Measurements from ENCODE around the gene LRP1B.
"Not testable (repeated sequence)": the region's sequence is repeated elsewhere in the genome, so short reads cannot be mapped to it uniquely, and the experiment has no call there.

Gene LRP1B

GRCh38 chr2:140417504-140417903 lies 1713.3 kb downstream of the LRP1B start:
- no peak overlapping the region for H3K4me2 ChIP-seq (ENCODE audit: low read length)

GRCh38 chr2:140416577-140416976 lies 1714.2 kb downstream of the LRP1B start:
- no peak overlapping the region for H3K9ac ChIP-seq (ENCODE audit: low read length)
- TF ChIP-seq EZH2 (IDR thresholded peaks at IDR 0.05; ENCODE audit: borderline replicate concordance, low read length) (no peak), CTCF (IDR thresholded peaks at IDR 0.05; ENCODE audit: low read length) (no peak)
- no peaks in the 10 kb centered on the region for H3K36me3 ChIP-seq (ENCODE audit: insufficient read depth, low read length)
- H3K9me2 ChIP-seq (ENCODE audit: low read depth, low read length) = no peaks in the 10 kb centered on the region
- no peaks in the 10 kb centered on the region for H3K4me1 ChIP-seq (ENCODE audit: insufficient read depth, low read length, severe bottlenecking)
- no peaks in the 10 kb centered on the region for H3K27me3 ChIP-seq (ENCODE audit: insufficient read depth, low read length)
- no peaks in the 10 kb centered on the region for H3F3A ChIP-seq (ENCODE audit: insufficient read depth, low read length)
- no peak overlapping the region for H3K4me2 ChIP-seq (ENCODE audit: low read length)
- H4K20me1 ChIP-seq (ENCODE audit: insufficient read depth, low read length) = no peaks in the 10 kb centered on the region
- H3K27ac ChIP-seq (ENCODE audit: low read depth, low read length, poor library complexity, severe bottlenecking) = no peak overlapping the region
- no peak overlapping the region for H2AFZ ChIP-seq (ENCODE audit: low read length)
- no peaks in the 10 kb centered on the region for H3K9me3 ChIP-seq (ENCODE audit: low read length)
- H3K79me2 ChIP-seq (ENCODE audit: insufficient read depth, low read length) = no peaks in the 10 kb centered on the region
- no peak overlapping the region for H3K4me3 ChIP-seq (ENCODE audit: low read depth, low read length, poor library complexity, severe bottlenecking)

More at GRCh38 chr2:140417504-140417903, 1713.3 kb downstream of the LRP1B start:
- H2AFZ ChIP-seq (ENCODE audit: low read length) = no peak overlapping the region
- no peak overlapping the region for H3K27ac ChIP-seq (ENCODE audit: low read depth, low read length, poor library complexity, severe bottlenecking)
- no peaks in the 10 kb centered on the region for H4K20me1 ChIP-seq (ENCODE audit: insufficient read depth, low read length)
- no peak overlapping the region for H3K4me3 ChIP-seq (ENCODE audit: low read depth, low read length, poor library complexity, severe bottlenecking)
- no peaks in the 10 kb centered on the region for H3K9me3 ChIP-seq (ENCODE audit: low read length)
- TF ChIP-seq CTCF (IDR thresholded peaks at IDR 0.05; ENCODE audit: low read length) (no peak), EZH2 (IDR thresholded peaks at IDR 0.05; ENCODE audit: borderline replicate concordance, low read length) (no peak)
- no peaks in the 10 kb centered on the region for H3K9me2 ChIP-seq (ENCODE audit: low read depth, low read length)
- H3K4me1 ChIP-seq (ENCODE audit: insufficient read depth, low read length, severe bottlenecking) = no peaks in the 10 kb centered on the region
- H3K9ac ChIP-seq (ENCODE audit: low read length) = no peak overlapping the region
- H3K36me3 ChIP-seq (ENCODE audit: insufficient read depth, low read length) = no peaks in the 10 kb centered on the region
- H3K79me2 ChIP-seq (ENCODE audit: insufficient read depth, low read length) = no peaks in the 10 kb centered on the region
- H3F3A ChIP-seq (ENCODE audit: insufficient read depth, low read length) = no peaks in the 10 kb centered on the region
- no peaks in the 10 kb centered on the region for H3K27me3 ChIP-seq (ENCODE audit: insufficient read depth, low read length)

GRCh38 chr2:140415035-140415434 lies 1715.8 kb downstream of the LRP1B start:
- H4K20me1 ChIP-seq (ENCODE audit: insufficient read depth, low read length); H3K4me1 ChIP-seq (ENCODE audit: insufficient read depth, low read length, severe bottlenecking); H3F3A ChIP-seq (ENCODE audit: insufficient read depth, low read length); H3K4me3 ChIP-seq (ENCODE audit: low read depth, low read length, poor library complexity, severe bottlenecking); H3K9me2 ChIP-seq (ENCODE audit: low read depth, low read length); H3K79me2 ChIP-seq (ENCODE audit: insufficient read depth, low read length); H3K27ac ChIP-seq (ENCODE audit: low read depth, low read length, poor library complexity, severe bottlenecking); H3K9ac ChIP-seq (ENCODE audit: low read length); H3K27me3 ChIP-seq (ENCODE audit: insufficient read depth, low read length); H3K4me2 ChIP-seq (ENCODE audit: low read length); H3K9me3 ChIP-seq (ENCODE audit: low read length); H3K36me3 ChIP-seq (ENCODE audit: insufficient read depth, low read length); H2AFZ ChIP-seq (ENCODE audit: low read length): not testable (repeated sequence)

GRCh38 chr2:140410695-140411094 lies 1720.1 kb downstream of the LRP1B start:
- Histone ChIP-seq H3K27me3 (ENCODE audit: insufficient read depth, low read length) (no peaks in the 10 kb centered on the region), H3K9me2 (ENCODE audit: low read depth, low read length) (no peaks in the 10 kb centered on the region), H3K36me3 (ENCODE audit: insufficient read depth, low read length) (no peaks in the 10 kb centered on the region), H3K9me3 (ENCODE audit: low read length) (no peaks in the 10 kb centered on the region), H3K4me3 (ENCODE audit: low read depth, low read length, poor library complexity, severe bottlenecking) (no peak overlapping the region), H4K20me1 (ENCODE audit: insufficient read depth, low read length) (no peaks in the 10 kb centered on the region), H3F3A (ENCODE audit: insufficient read depth, low read length) (no peaks in the 10 kb centered on the region), H3K4me1 (ENCODE audit: insufficient read depth, low read length, severe bottlenecking) (no peaks in the 10 kb centered on the region), H3K27ac (ENCODE audit: low read depth, low read length, poor library complexity, severe bottlenecking) (no peak overlapping the region), H3K79me2 (ENCODE audit: insufficient read depth, low read length) (no peaks in the 10 kb centered on the region), H3K4me2 (ENCODE audit: low read length) (no peak overlapping the region), H2AFZ (ENCODE audit: low read length) (no peak overlapping the region), H3K9ac (ENCODE audit: low read length) (no peak overlapping the region)
- TF ChIP-seq CTCF (IDR thresholded peaks at IDR 0.05; ENCODE audit: low read length) (no peak), EZH2 (IDR thresholded peaks at IDR 0.05; ENCODE audit: borderline replicate concordance, low read length) (no peak)
